Glutamatergic neuron (in vitro differentiated cells): Measurements from ENCODE around the gene MMRN2. TPM values are rescaled to one million over a fixed set of nuclear protein-coding genes. Genes with fewer than 3 reads are reported as not detected.
"Not testable (repeated sequence)": the region's sequence is repeated elsewhere in the genome, so short reads cannot be mapped to it uniquely, and the experiment has no call there.

ENCODE experiments used
- DNase-seq: peaks from one replicate; pipeline ENCODE4 v3.0.0; 2022
- H3K27ac Mint-ChIP-seq: one replicate; pipeline ENCODE4 v1.8.0; 2020; ENCODE audit warnings: mild to moderate bottlenecking, mixed read lengths, inconsistent platforms; ENCODE audit not compliant: unreplicated experiment
- H3K27me3 Mint-ChIP-seq: one replicate; pipeline ENCODE4 v1.8.0; 2020; ENCODE audit warnings: mild to moderate bottlenecking, moderate library complexity, mixed read lengths, inconsistent platforms; ENCODE audit not compliant: unreplicated experiment
- H3K36me3 Mint-ChIP-seq: one replicate; pipeline ENCODE4 v1.8.0; 2020; ENCODE audit warnings: mild to moderate bottlenecking, mixed read lengths, inconsistent platforms; ENCODE audit not compliant: unreplicated experiment
- H3K4me1 Mint-ChIP-seq: one replicate; pipeline ENCODE4 v1.8.0; 2020; ENCODE audit warnings: mild to moderate bottlenecking, low read depth, mixed read lengths, inconsistent platforms; ENCODE audit not compliant: unreplicated experiment
- H3K4me3 Mint-ChIP-seq: one replicate; pipeline ENCODE4 v1.8.0; 2020; ENCODE audit warnings: mild to moderate bottlenecking, mixed read lengths, inconsistent platforms; ENCODE audit not compliant: unreplicated experiment
- H3K9me3 Mint-ChIP-seq: one replicate; pipeline ENCODE4 v1.8.0; 2020; ENCODE audit warnings: mild to moderate bottlenecking, moderate library complexity, mixed read lengths, inconsistent platforms; ENCODE audit not compliant: unreplicated experiment
- CTCF ChIP-seq: fragments of 200-600 bp; sonication (generic); IDR thresholded peaks from one replicate; pipeline ENCODE4 v1.5.0; 2021; ENCODE audit not compliant: partially characterized antibody, unreplicated experiment
- total RNA-seq: library from RNA; stranded (reverse); fragmentation: NEBNext Ultra II Directional; extraction: Animal tissue kit (Norgen Biotek cat#: 25700); gene quantifications from one replicate; pipeline ENCODE4 v1.2.1, GENCODE V29; 2021; ENCODE audit not compliant: unreplicated experiment

Gene MMRN2
- total RNA-seq, 1 donor from 2014 or later, result 5.4 TPM

DNA sequence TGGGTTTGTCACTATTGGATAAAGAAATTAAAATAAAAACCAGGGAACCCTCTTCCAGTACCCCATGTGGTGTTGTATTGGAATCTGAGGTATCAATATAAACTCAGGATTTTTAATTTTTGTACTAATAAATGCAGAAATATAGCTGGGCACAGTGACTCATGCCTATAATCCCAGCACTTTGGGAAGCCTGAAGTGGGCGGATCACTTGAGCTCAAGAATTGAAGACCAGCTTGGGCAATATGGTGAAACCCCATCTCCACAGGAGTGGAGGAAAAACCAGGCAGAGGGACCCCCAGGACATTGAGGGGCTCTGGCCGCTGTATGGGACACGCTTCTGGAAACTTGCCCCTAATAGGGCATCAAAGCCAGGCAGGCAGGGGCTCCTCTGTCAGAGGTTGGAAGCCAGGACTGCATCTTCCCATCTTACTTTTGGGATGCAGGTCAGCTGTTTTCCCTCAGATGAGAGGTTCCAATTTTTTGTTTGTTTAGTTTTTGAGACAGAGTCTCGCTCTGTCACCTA lies 21.9 kb upstream of the MMRN2 start:
- no peak for DNase-seq
- TF ChIP-seq CTCF, result no peak
- Mint-ChIP-seq H3K27ac (no peak overlapping the region), H3K36me3 (no peaks in the 10 kb centered on the region), H3K4me3 (no peak overlapping the region), H3K4me1 (peaks cover 3% of the 10 kb centered on the region), H3K27me3 (peaks cover 4% of the 10 kb centered on the region), H3K9me3 (peaks cover 3% of the 10 kb centered on the region)

DNA sequence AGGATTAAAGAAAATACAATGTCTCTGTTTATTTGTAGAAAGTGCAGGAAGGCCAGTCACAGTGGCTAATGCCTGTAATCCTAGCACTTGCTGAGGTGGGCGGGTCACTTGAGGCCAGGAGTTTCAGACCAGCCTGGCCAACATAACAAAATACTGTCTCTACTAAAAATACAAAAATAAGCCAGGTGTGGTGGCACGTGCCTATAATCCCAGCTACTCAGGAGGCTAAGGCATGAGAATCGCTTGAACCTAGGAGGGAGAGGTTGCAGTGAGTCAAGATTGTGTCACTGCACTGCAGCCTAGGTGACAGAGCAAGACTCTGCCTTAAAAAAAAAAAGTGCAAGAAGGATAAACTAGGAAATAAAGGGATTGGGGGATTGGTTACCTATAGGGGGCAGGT lies 21.0 kb upstream of the MMRN2 start:
- H3K4me1 Mint-ChIP-seq, H3K27ac Mint-ChIP-seq, H3K27me3 Mint-ChIP-seq, H3K4me3 Mint-ChIP-seq, DNase-seq, H3K36me3 Mint-ChIP-seq, H3K9me3 Mint-ChIP-seq: not testable (repeated sequence)

- peaks cover 7% of the 10 kb centered on the region for H3K9me3 Mint-ChIP-seq
- peaks cover 6% of the 10 kb centered on the region for H3K27me3 Mint-ChIP-seq
- no peak overlapping the region for H3K4me3 Mint-ChIP-seq
- H3K27ac Mint-ChIP-seq, result no peak overlapping the region
- DNase-seq, result no peak
- peaks cover 3% of the 10 kb centered on the region for H3K4me1 Mint-ChIP-seq
- H3K36me3 Mint-ChIP-seq, result no peaks in the 10 kb centered on the region
- no peak for TF ChIP-seq CTCF
Observed at GRCh38 chr10:86976362-86977056, 19.1 kb upstream of the MMRN2 start.

- Mint-ChIP-seq H3K4me3 (no peak overlapping the region), H3K27ac (no peak overlapping the region)
Observed at GRCh38 chr10:86974484-86974883, 17.1 kb upstream of the MMRN2 start.

DNA sequence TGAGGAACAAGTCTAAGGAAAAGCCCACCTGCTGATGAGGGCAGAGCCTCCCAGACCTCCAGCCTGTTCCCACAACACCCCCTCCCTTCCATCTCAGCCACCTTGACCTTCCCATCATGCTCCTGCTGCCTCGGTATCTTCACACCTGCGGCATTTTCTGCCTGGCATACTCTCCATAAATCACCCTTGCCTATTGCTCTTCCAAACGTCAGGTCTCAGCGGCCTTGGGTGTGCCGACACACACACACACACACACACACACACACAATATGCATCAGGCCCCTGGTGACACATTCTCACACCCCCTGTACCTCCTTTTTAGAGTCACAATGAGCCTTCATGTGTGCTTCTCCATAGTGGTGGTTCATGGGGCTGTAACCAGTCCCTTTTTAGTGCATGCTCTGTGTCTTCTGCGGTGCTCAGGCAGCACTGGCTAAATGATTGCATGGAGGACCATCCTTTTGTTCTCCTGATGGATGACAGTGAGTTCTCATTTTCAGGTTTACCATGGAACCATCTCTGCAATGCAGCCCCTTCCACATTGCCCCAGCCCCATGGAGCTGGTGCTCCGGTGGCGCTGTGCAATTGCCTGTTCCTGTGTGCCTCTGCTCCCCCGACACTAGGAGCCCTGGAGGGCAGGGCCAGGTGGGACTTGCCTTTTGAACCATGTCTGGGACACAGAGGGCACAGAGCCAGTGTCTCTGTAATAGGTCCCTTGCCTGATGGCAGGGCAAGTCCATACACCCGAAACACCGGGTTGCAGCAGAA lies 15.4 kb upstream of the MMRN2 start:
- Mint-ChIP-seq H3K9me3 (peaks cover 9% of the 10 kb centered on the region), H3K36me3 (no peaks in the 10 kb centered on the region), H3K4me3 (peak overlapping the region; percentile 28), H3K4me1 (peaks cover 6% of the 10 kb centered on the region), H3K27ac (no peak overlapping the region), H3K27me3 (peaks cover 11% of the 10 kb centered on the region)
- DNase-seq, result no peak
- no peak for TF ChIP-seq CTCF

More at GRCh38 chr10:86974484-86974883, 17.1 kb upstream of the MMRN2 start:
- TF ChIP-seq CTCF, result no peak
- Mint-ChIP-seq H3K27me3 (peaks cover 11% of the 10 kb centered on the region), H3K4me1 (peaks cover 6% of the 10 kb centered on the region), H3K36me3 (no peaks in the 10 kb centered on the region), H3K9me3 (peaks cover 8% of the 10 kb centered on the region)
- DNase-seq, result no peak
